GM12878 (cell line): ENCODE results near the gene PTGR2.

ENCODE experiments used
- CTCF ChIP-seq, 3 experiments: IDR thresholded peaks in 2 of 3; conservative IDR thresholded peaks in 1 of 3; 2 replicates each; pipeline ENCODE4 v1.5.1; 2011; ENCODE audit warnings: low read depth in 3 of 3, low read length in 3 of 3, mild to moderate bottlenecking in 3 of 3, control low read depth in 2 of 3, moderate library complexity in 2 of 3, inconsistent platforms in 1 of 3, mixed read lengths in 1 of 3; ENCODE audit not compliant: control insufficient read depth in 2 of 3, insufficient read depth in 1 of 3; ENCODE audit errors: extremely low read depth in 1 of 3
- E2F4 ChIP-seq: IDR thresholded peaks from 2 replicates; pipeline ENCODE4 v1.6.1; 2012; ENCODE audit warnings: low read depth, low read length, improper control_type of control experiment
- EZH2 ChIP-seq: IDR thresholded peaks from 2 replicates; pipeline ENCODE4 v1.6.1; 2012; ENCODE audit warnings: low read depth, mild to moderate bottlenecking, control low read depth, inconsistent platforms, low read length, borderline replicate concordance; ENCODE audit not compliant: control insufficient read depth
- LARP7 ChIP-seq: fragments of 450-650 bp; IDR thresholded peaks from 2 replicates; pipeline ENCODE4 v1.6.1; 2017; ENCODE audit warnings: mild to moderate bottlenecking
- MXI1 ChIP-seq: fragments of 150-350 bp; IDR thresholded peaks from 2 replicates; pipeline ENCODE4 v1.6.1; 2011; ENCODE audit warnings: low read depth, mild to moderate bottlenecking, inconsistent platforms, low read length, improper control_type of control experiment
- MYC ChIP-seq: IDR thresholded peaks from 2 replicates; pipeline ENCODE4 v1.6.1; 2011; ENCODE audit warnings: mild to moderate bottlenecking, low read length, moderate library complexity, inconsistent platforms; ENCODE audit not compliant: insufficient read depth, insufficient replicate concordance, insufficient read length, severe bottlenecking
- NR2F1 ChIP-seq: fragments of 450-650 bp; conservative IDR thresholded peaks from 2 replicates; pipeline ENCODE4 v1.6.1; 2017; ENCODE audit warnings: mild to moderate bottlenecking
- POLR2A ChIP-seq: IDR thresholded peaks from 2 replicates; pipeline ENCODE4 v1.6.1; 2011; ENCODE audit warnings: low read depth, mild to moderate bottlenecking, low read length
- RAD21 ChIP-seq: IDR thresholded peaks from 2 replicates; pipeline ENCODE4 v1.6.1; 2011; ENCODE audit warnings: mild to moderate bottlenecking, low read depth, low read length, moderate library complexity; ENCODE audit not compliant: insufficient read depth
- SRF ChIP-seq, 2 experiments: IDR thresholded peaks; 2 replicates each; pipeline ENCODE4 v1.6.1; 2011; ENCODE audit warnings: low read depth in 2 of 2, low read length in 2 of 2, mild to moderate bottlenecking in 1 of 2, moderate library complexity in 1 of 2
- SUZ12 ChIP-seq: fragments of 200-600 bp; sonication (generic); IDR thresholded peaks from one replicate; pipeline ENCODE4 v1.6.1; 2018; ENCODE audit warnings: antibody characterized with exemption, mild to moderate bottlenecking; ENCODE audit not compliant: unreplicated experiment
- ZNF274 ChIP-seq: IDR thresholded peaks from one replicate; pipeline ENCODE4 v1.8.0; 2011; ENCODE audit not compliant: insufficient read length, insufficient read depth
- ZNF384 ChIP-seq: IDR thresholded peaks from 2 replicates; pipeline ENCODE4 v1.6.1; 2012; ENCODE audit warnings: low read depth, mild to moderate bottlenecking, low read length, improper control_type of control experiment, borderline replicate concordance
- ZZZ3 ChIP-seq: IDR thresholded peaks from 2 replicates; pipeline ENCODE4 v1.6.1; 2011; ENCODE audit warnings: low read depth; ENCODE audit not compliant: control insufficient read depth, insufficient read length

GRCh38 chr14:73823339-73823885 is 28.2 kb upstream of the PTGR2 start:
- no peak for TF ChIP-seq RAD21
- TF ChIP-seq SRF (IDR thresholded peaks at IDR 0.05; ENCODE audit: low read depth in 2 of 2, low read length in 2 of 2) = no peak
- TF ChIP-seq POLR2A = no peak
- TF ChIP-seq CTCF (IDR thresholded peaks at IDR 0.05 in 2 of 3, conservative IDR thresholded peaks at IDR 0.05 in 1 of 3; ENCODE audit: control insufficient read depth in 2 of 3, extremely low read depth in 1 of 3, insufficient read depth in 1 of 3, low read depth in 3 of 3, low read length in 3 of 3) = no peak
- no peak for TF ChIP-seq ZNF274
- TF ChIP-seq ZNF384 = no peak
- TF ChIP-seq MYC = no peak
- TF ChIP-seq EZH2 = no peak
- no peak for TF ChIP-seq SUZ12
- no peak for TF ChIP-seq LARP7
- no peak for TF ChIP-seq E2F4
- TF ChIP-seq NR2F1 = no peak
- no peak for TF ChIP-seq ZZZ3
- no peak for TF ChIP-seq MXI1
